ENCODE measurements around the gene GHDC. TPM values are rescaled to one million over a fixed set of nuclear protein-coding genes. Genes with fewer than 3 reads are reported as not detected.
"Not testable (repeated sequence)": the region's sequence is repeated elsewhere in the genome, so short reads cannot be mapped to it uniquely, and the experiment has no call there.

Gene GHDC
- total RNA-seq, 4 donors from 2014 or later = 14.6 to 51.8 (median 20.7) TPM

- H3K4me3 ChIP-seq (ENCODE audit: low read depth, poor library complexity, severe bottlenecking) = no peak overlapping the region
- DNase-seq (ENCODE audit: low spot score in 2 of 2) = no peak
- 92 to 96% methylated on average over 5 of the region's 5 CpGs for WGBS, 2 donors
- TF ChIP-seq CTCF (IDR thresholded peaks at IDR 0.05) = no peak
- TF ChIP-seq POLR2A (IDR thresholded peaks at IDR 0.05) = no peak
- intact Hi-C loops (cut with DNase I; ENCODE audit: low total_unique reads) = no loop called here
Observed at GRCh38 chr17:42225646-42226045, 31.4 kb upstream of the GHDC start.

DNA sequence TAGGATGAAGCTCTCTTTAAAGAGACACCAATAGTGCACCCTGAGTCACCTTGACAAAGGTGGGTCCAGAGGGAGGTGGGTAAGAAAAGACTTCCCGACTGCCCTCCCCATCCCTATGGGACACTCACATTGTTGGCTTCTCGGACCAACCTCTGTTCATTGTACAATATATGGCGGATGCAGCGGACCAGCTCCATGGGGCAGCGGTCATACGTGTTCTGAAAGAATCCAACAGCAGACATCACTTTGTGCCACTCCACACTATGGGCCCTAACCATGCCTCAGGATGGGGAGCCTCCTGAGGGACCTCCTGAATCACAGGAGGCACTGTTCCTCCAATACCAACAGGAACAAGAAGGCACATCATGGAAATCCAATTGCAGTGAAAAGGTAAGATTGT is 30.4 kb upstream of the GHDC start:
- intact Hi-C loops (cut with DNase I; ENCODE audit: low total_unique reads) = no loop called here
- no peak overlapping the region for H3K4me3 ChIP-seq (ENCODE audit: low read depth, poor library complexity, severe bottlenecking)
- WGBS, 2 donors = 98% methylated on average over 6 of the region's 6 CpGs
- peak in 1 of 2 donors; percentile 54 for DNase-seq (ENCODE audit: low spot score in 2 of 2)
- TF ChIP-seq CTCF (IDR thresholded peaks at IDR 0.05) (no peak), POLR2A (IDR thresholded peaks at IDR 0.05) (no peak)

DNA sequence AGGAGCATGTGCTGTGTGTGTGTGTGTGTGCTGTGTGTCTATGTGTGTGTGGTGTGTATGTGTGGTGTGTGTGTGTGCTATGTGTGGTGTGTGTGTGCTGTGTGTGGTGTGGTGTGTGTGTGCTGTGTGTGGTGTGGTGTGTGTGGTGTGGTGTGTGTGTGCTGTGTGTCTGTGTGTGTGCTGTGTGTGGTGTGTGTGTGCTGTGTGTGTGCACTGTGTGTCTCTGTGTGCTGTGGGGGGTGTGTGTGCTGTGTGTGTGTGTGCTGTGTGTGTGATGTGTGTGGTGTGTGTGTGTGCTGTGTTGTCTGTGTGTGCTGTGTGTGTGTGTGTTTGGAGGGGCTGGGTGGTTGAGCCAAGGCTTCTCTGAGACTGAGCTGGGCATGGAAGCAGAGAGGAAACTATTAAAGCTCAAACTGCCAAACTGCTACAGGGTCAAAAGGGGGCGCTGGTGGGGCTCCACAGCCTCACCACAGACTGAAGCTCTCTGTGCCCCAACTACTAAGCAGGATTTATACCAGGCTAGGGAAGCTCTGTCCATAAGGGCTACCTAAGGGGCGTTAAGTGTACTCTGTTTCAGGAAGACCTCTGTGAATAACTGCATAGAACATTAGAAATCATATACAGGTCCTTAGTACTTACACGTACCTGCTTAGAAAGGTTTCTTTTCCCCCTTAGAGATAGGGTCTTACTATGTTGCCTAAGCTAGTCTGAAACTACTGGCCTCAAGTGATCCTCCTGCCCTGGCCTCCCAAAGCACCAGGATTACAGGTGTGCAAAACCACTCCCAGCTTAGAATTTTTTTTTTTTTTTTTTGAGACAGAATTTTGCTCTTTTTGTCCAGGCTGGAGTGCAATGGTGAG is 27.8 kb upstream of the GHDC start:
- peak in 1 of 2 donors; percentile 82 for DNase-seq (ENCODE audit: low spot score in 2 of 2)

GRCh38 chr17:42219280-42219679 is 25.0 kb upstream of the GHDC start:
- no CpG with 5 or more reads among the region's 17 CpGs for WGBS, 2 donors
- H3K4me3 ChIP-seq (ENCODE audit: low read depth, poor library complexity, severe bottlenecking); intact Hi-C loops (cut with DNase I; ENCODE audit: low total_unique reads): not testable (repeated sequence)

More for the DNA sequence above, 27.8 kb upstream of the GHDC start:
- WGBS, 2 donors = 56 to 60% methylated on average over 3 of the region's 3 CpGs
- TF ChIP-seq CTCF (IDR thresholded peaks at IDR 0.05) = peak in 1 of 3 donors; percentile 53
- TF ChIP-seq POLR2A (IDR thresholded peaks at IDR 0.05) = no peak
- intact Hi-C loops (cut with DNase I; ENCODE audit: low total_unique reads) = no loop called here
- H3K4me3 ChIP-seq (ENCODE audit: low read depth, poor library complexity, severe bottlenecking) = no peak overlapping the region

GRCh38 chr17:42214156-42214555 is 19.9 kb upstream of the GHDC start:
- 79 to 94% methylated on average over 2 of the region's 2 CpGs for WGBS, 2 donors
- no peak for TF ChIP-seq POLR2A (IDR thresholded peaks at IDR 0.05)
- no peak for TF ChIP-seq CTCF (IDR thresholded peaks at IDR 0.05)
- no peak overlapping the region for H3K4me3 ChIP-seq (ENCODE audit: low read depth, poor library complexity, severe bottlenecking)
- intact Hi-C loops (cut with DNase I; ENCODE audit: low total_unique reads) = no loop called here
- no peak for DNase-seq (ENCODE audit: low spot score in 2 of 2)

More at GRCh38 chr17:42219280-42219679, 25.0 kb upstream of the GHDC start:
- DNase-seq (ENCODE audit: low spot score in 2 of 2) = not testable (repeated sequence)

- TF ChIP-seq POLR2A (IDR thresholded peaks at IDR 0.05) = no peak
- no peak for TF ChIP-seq CTCF (IDR thresholded peaks at IDR 0.05)
- intact Hi-C loops (cut with DNase I; ENCODE audit: low total_unique reads) = no loop called here
- H3K4me3 ChIP-seq (ENCODE audit: low read depth, poor library complexity, severe bottlenecking) = no peak overlapping the region
- no peak for DNase-seq (ENCODE audit: low spot score in 2 of 2)
- WGBS, 2 donors = 62 to 63% methylated on average over 7 of the region's 7 CpGs
Observed at GRCh38 chr17:42212382-42212781, 18.1 kb upstream of the GHDC start.

DNA sequence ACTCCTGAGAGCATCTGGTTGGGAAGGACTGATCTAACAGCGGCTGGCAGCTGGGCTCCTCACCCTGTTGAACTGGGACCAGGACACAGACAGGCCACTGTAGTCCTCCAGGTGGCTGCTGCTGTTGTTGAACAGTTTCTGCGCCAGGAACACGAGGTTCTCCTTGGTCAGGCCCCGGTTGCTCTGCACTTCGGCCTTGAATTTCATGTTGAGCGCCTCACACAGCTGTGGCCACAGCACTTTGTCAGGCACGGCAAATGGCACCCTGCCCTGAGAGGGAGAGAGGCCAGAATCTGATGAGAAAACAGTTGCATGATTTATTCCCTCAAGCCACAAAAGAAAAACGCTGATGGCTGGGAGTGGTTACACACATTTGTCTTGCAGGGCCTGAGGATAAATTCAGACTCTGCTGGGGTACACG is 17.6 kb upstream of the GHDC start:
- H3K4me3 ChIP-seq (ENCODE audit: low read depth, poor library complexity, severe bottlenecking); intact Hi-C loops (cut with DNase I; ENCODE audit: low total_unique reads): not testable (repeated sequence)
- peak; percentile 62 to 91 for DNase-seq (ENCODE audit: low spot score in 2 of 2)
- 47 to 49% methylated on average over 6 to 9 of the region's 9 CpGs for WGBS, 2 donors
